HTR-8/SVneo (cell line): ENCODE results near the gene CTNND2.
A peak's percentile ranks its signal among the peaks of the same experiment; 100 is the strongest.

Experiments
- DNase-seq: peaks from one replicate; pipeline ENCODE4 v3.0.0; 2011; ENCODE audit warnings: low spot score, mixed read lengths; ENCODE audit not compliant: insufficient read length
- FAIRE-seq: peaks from 2 replicates; lab custom pipeline; 2011; peaks lifted over from hg19 to GRCh38; lab: Jason Lieb, UNC

Gene CTNND2, protein sequence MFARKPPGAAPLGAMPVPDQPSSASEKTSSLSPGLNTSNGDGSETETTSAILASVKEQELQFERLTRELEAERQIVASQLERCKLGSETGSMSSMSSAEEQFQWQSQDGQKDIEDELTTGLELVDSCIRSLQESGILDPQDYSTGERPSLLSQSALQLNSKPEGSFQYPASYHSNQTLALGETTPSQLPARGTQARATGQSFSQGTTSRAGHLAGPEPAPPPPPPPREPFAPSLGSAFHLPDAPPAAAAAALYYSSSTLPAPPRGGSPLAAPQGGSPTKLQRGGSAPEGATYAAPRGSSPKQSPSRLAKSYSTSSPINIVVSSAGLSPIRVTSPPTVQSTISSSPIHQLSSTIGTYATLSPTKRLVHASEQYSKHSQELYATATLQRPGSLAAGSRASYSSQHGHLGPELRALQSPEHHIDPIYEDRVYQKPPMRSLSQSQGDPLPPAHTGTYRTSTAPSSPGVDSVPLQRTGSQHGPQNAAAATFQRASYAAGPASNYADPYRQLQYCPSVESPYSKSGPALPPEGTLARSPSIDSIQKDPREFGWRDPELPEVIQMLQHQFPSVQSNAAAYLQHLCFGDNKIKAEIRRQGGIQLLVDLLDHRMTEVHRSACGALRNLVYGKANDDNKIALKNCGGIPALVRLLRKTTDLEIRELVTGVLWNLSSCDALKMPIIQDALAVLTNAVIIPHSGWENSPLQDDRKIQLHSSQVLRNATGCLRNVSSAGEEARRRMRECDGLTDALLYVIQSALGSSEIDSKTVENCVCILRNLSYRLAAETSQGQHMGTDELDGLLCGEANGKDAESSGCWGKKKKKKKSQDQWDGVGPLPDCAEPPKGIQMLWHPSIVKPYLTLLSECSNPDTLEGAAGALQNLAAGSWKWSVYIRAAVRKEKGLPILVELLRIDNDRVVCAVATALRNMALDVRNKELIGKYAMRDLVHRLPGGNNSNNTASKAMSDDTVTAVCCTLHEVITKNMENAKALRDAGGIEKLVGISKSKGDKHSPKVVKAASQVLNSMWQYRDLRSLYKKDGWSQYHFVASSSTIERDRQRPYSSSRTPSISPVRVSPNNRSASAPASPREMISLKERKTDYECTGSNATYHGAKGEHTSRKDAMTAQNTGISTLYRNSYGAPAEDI (N-terminal part only)

DNA sequence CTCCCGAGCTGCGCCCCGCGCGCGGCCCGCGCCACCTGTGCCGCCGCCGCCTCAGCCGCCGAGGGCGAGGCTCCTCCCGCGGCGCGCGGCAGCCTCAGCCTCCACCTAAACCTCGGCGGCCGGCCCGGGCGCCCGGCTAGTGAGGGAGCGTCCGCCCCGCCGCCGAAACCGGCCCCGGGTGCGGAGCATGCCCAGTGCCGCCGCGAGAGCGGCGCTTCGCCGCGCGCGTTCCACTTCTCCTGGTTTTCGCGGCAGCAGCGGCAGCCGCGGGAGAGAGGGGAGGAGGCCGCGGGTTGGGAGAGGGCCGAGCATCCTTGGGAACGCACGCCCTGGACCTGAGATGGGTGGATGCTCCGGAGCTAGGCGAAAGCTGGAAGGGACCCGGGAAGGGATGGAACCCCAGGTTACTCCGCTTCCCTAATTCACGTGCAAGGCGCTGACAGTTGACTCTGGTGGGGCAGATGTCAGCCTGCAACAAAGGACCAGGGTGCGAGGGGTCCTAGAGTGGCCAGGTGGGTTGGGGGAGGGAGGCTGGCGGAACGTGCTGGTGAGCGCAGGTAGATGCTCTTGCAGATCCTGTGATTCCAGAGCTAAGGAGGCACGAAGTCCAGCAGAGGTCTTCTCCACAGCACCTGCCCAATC is at the start of gene CTNND2:
Gene CTNND2 (minus strand): TSS at position 182 of the 642 bp plus-strand sequence. CDS start 593 bp downstream, outside the sequence.
- DNase-seq (peak; percentile 53), FAIRE-seq (peak; percentile 48)

DNA sequence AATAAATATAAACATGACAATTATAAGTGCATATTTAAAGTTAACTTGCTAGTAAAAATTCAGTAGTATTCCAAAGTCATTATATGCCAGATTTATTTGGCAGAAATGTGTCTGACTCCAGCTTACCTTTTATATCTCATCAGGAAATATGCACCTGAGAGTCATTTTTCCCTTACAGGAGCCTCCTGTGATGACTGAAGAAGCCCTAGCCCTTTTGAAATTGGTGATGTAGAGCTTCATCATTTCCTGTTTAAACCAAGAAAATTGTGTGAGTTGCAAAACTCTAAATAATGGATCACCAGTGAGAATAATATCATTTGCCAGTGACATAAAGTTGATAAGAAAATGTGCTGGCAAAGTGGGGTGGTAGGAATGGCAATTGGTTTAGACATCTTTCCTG is 42.1 kb upstream of the CTNND2 start:
- no peak for FAIRE-seq

DNA sequence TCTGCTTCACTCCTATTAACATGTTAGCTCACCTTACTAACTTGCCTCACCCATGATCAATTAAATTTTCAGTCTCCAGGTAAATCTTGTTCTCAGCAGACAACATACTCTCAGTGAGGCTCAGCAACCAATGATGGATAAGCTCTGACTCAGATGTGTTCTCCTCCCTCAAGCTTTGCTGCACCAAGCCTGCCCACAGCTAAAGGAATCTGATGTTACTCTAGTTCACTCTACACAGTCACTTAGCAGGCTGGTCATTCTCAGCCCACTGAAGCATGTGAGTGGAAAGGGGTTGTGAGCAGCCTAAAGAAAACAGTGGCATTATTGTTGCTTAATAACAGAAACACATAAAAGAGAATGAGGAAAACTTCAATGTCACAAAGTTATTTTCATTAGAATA is 37.3 kb upstream of the CTNND2 start:
- DNase-seq (no peak), FAIRE-seq (peak; percentile 48)

More for the DNA sequence above, 42.1 kb upstream of the CTNND2 start:
- no peak for DNase-seq

DNA sequence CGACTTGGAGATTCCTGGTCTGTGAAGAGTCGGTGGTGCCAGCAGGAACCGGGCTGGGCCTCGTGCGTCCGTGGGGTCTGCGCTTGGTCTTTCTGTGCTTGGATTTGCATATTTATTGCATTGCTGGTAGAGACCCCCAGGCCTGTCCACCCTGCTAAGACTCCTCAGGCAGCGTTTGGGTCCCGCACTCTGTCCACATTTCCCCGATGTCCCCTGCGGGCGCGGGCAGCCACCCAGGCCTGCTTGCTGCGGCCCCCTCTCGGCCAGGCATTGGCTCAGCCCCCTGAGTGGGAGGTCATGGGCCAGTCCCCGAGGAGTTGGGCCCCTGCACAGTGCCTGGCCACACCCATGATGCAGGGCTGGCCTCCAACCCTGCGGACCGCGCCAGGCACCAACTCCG is 27.4 kb upstream of the CTNND2 start:
- FAIRE-seq (no peak), DNase-seq (no peak)

DNA sequence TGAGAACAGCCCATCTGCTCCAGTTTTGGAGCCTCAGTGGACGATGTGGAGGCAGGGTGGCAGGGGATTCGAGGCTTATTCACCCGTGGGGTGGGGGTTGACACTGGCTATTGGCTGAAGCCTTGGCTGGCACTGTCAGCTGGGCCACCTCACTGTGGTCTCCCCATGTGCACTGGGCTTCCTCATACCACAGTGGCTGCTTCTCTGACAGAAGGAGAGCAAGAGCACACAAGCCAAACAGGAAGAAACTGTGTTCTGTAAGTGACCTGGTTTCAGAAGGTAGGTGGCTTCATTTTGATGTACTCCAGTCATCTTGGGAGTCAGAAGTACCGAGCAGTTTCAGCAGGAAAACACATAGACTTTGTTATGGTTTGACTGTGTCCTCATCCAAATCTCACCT is 24.7 kb upstream of the CTNND2 start:
- FAIRE-seq (peak; percentile 80), DNase-seq (no peak)

DNA sequence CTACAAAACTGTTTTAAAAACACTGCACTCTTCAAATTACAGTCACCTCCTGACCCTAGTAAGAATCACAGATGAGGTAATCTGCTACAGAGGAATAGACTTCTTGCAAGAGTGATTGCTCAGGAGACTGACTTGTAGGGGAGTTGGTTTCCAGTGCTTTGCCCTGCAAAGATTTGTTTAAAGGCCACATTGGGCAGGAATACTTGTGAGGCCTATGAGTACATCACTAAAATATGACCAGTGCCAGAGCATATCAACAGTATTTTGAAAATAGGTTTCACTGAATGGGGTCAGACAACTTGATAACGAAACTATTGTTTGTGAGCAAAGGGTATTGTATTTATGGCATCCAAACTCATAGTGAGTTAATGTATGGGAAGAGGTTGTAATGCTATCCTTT is 21.5 kb upstream of the CTNND2 start:
- no peak for FAIRE-seq
- DNase-seq = no peak

DNA sequence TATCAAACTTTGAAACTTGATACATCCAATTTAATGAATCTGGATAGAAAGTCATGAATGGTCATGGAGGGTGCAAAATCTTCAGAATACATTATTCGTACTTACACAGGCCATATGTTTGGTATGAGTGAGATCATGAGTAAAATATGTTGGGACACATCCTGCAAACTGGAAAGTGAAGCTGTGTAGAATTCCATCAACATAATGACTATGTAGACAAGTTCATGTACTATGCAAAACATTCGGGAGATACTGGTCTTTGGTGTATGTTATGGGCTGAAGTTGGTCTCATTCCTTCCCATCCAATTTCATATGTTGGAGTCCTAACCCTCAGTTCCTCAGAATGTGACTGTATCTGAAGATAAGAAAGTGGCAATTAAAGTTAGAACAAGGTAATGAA is 18.1 kb upstream of the CTNND2 start:
- DNase-seq (no peak), FAIRE-seq (peak; percentile 68)

DNA sequence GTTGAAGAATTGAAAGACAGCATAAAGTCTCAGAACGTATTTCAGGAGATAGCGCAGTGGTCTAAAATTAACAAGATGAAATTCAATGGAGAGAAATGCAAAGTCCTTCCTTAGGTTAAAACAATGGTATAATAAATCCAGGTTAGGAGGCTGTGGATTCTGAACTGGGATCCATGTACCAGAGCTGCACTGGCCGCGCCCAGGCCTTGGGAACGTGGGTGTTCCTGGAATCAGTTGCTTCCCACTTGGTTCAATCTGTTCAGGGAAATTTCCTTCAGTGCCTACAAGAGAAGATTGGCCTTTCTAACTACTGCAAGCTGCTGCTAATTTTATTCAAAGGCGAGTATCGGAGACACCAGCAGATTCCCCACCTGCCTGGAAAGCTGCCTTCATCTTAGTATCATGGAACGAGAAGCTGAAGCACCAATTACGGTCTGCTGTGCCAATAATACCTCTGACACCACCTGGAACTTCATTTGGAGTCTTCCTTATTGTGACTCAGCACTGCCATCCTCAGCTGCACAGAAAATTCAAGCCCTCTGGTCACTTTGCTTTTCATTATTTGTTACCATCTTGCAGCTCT is 14.3 kb upstream of the CTNND2 start:
- DNase-seq (no peak), FAIRE-seq (no peak)

DNA sequence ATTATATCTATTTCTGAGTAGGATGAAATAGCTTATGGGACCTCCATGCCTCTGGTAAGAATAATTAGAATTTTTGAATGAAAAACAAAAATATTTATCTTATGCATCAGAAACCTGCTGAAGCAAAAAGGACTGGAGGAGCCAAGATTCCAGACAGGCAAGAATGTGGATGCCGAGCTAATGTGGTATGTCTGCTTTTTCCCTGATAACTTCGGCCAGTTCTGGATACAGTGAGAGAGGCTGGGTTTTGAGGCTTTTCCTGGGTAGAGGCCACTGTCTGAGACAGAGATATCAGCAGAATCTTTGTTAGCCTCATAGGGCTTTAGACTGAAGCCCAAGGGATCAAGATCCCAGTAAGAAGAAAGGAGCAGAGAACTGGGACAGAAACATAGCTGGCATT is 5.2 kb upstream of the CTNND2 start:
- FAIRE-seq = no peak
- no peak for DNase-seq

DNA sequence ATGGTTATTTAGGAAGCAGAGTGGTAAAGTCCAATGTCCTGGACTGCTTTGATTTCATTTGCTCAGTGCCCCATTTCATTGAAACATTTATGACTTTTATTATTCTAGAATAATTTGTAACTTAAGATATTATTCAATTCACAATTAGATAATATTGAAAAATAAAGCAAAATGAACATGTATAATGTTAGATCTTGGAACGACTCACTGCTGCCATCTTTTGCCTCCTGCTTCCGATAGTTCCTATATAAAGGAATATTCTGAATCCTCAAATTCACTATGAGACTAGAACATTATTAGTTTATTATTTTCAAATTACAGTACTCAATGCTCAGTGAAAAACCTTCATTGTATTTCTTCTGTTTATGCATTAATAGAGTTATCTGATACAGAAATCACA is 2.3 kb upstream of the CTNND2 start:
- FAIRE-seq = no peak

DNA sequence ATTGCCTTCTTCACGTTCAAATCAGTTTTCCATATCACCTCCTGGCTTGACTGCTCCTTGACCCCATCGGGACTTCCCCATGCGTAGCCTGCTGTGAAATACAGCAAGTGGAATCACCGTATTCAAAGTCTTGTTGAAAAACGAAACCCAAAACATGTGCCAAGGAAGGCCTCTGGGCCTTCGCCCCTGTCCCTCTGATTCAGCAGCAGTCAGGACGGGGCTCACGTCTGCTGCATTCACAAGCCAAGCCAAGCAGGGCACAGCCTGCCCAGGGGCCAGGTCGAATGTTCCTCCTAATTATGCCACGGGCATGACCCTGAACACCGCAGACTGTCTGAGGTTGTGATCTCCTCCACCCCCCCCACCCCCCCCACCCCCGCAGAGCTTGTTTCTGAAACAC is 960 bp upstream of the CTNND2 start:
- FAIRE-seq = peak; percentile 68
- DNase-seq = no peak

More for the DNA sequence above, 2.3 kb upstream of the CTNND2 start:
- no peak for DNase-seq

DNA sequence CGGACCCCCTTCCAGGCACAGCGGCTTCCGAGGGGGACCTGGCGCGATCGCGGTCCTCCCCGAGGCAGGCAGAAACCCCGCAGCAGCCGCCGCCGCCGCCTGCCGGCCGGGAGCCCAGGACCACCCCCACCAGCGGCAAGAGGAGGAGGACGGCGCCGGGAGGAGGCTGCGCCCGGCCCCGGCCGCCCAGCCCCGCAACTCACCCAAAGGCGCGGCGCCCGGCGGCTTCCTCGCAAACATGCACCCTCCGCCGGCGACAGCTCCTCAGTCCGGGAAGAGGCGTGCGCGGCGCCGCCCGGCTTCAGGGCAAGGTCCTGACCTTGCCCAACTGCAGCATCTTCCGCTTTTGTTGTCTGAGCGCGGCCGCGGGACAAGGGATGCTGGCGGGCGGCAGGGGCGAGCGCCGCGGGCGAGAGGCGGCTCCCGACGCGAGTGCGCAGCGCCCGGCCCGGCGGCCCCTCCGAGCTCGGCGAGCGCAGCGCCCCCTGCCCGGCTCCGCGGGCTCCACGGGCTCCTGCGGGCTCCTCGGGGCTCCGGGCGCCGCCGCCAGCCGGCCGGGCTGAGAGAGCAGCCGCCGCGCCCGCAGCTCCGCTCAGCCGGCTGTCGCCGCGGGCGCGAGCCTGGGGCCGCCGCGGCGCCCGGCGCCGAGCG is 507 bp downstream of the CTNND2 start:
- DNase-seq (peak; percentile 28), FAIRE-seq (no peak)

DNA sequence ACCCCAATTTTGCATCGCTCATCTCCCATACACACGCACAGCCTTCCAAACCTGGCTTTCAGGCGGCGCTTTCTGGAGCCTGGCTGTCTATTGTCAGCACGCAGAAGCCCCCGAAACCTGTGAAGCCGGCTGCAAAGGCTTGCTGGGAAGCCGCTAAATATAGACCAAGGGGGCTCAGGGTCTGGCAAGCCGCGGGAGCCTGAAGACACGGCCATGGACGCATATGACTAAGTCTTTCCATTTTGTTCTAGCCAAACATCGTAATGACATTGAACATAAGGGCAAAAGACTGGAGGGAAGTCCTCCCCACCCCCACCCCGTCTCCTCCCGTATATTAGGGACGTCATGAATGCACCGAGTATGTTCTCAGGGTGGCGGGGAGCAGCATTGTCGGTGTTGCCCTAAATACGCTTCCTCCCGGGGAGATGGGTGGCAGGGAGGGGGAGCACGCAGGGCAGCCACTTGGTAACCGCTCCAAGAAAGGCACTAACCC is 1.1 kb downstream of the CTNND2 start:
- peak; percentile 12 for DNase-seq
- FAIRE-seq = no peak

DNA sequence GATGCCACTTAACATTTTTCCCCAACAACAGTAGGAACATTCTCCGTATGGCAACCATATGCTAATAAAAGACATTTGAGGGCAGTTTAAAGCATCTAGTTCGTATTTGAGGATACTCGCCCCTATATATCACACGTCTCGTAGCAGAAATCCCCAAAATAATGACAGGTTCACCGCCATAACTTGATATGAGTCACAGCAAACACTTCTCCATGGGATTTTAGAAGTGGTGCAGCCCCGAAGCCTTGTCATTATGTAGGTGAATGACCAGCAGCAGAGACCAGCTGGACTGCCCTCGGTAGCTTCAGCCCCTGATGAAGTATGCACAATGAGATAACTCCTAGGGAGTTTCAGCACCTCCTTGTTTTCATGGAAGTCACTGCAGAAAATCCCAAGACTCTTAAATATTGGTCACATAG is 2.0 kb downstream of the CTNND2 start:
- no peak for DNase-seq
- FAIRE-seq = no peak

DNA sequence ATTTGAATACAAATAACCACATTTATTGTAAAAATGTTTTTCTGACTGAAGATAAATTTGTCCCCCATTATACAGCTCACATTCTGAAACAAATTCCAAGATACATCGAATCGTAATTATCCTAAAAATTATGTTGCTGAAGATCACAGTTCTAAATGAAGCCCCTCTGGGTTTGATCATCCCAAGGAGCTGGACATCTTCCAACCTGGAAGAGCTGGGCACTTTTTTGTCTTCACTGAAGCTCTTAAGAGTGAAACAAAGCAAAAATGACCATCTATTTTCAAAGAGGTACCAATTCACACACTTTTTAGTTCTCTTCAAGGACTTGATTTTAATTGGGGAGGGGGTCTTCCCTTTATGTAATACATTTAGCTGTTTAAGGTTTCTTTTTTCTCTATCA is 5.5 kb downstream of the CTNND2 start:
- no peak for FAIRE-seq
- DNase-seq = no peak

DNA sequence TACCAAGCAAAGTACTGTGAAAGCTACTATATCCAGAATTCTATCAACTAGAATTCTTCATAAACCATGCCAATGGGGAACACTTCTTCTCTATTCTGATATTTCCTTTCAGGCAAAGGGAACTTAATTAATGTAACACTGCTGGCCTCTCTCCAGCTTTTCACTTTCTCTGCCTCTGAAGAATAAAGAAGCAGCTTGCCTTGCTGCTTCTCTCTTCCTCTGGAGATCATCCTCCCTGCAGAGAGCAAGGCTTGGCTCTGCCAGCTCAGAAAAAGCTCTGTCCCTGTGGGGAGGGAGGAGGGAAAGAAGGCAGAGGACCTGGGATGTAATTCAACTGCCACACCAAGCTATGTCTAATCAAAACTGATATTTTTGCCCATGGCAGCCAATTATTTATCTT is 6.5 kb downstream of the CTNND2 start:
- FAIRE-seq (no peak), DNase-seq (no peak)

DNA sequence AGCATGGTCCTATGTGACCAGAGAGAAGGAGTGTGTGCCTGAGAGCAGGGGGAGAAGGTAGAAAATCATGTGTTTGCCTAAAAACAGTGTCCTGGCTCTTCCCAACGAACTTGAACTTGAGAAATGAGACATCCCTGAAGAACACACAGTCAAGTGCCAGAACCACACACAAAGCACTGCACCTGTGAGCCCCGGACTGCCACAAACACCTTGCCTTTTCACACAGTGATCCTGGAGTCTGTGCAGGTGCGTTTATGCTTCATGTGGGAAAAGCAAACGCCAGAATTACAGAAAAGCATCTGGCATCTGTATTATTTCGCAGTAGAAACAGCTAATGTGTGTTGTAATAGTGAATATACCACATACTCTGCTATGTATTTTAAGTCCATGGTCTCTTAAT is 9.3 kb downstream of the CTNND2 start:
- DNase-seq (no peak), FAIRE-seq (no peak)

DNA sequence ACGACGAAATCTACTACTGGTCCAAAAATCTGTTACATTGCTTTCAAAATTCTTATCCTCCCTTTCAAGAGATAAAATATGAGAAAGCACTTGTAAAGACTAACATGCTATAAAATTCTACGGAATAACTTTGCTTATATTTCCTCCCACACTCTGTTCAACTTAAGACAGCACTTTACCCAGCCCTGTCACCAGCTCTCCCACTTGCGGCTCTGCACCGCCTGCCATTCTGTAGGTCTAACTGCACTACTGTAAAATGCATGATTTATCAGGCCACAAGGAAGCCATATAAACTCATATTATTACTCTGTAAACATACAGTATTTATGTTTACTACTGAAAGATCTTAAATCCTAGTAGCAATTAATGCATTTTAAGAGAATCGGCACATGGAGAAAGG is 11.4 kb downstream of the CTNND2 start:
- DNase-seq = no peak
- FAIRE-seq = peak; percentile 51

DNA sequence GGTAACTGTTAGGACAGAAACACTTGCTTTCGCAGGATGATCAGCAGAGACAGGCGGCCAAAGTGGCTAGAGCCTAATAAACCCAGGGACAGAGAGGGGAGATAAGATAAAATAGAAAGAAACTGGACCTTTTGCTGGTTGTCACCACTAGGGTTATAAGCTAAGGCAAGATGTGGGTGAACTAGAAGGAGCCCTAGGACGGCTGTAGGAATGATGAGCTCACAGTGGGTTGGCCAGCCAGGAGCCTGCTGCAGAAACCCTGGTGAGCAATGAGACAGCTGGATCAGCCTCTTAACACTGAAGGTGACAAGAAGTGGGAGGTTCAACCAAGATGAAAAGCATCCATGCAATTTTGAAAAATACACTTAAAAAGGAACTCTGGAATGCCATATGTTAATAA is 13.5 kb downstream of the CTNND2 start:
- DNase-seq (no peak), FAIRE-seq (no peak)
